ENCODE measurements around the gene APC.

DNA sequence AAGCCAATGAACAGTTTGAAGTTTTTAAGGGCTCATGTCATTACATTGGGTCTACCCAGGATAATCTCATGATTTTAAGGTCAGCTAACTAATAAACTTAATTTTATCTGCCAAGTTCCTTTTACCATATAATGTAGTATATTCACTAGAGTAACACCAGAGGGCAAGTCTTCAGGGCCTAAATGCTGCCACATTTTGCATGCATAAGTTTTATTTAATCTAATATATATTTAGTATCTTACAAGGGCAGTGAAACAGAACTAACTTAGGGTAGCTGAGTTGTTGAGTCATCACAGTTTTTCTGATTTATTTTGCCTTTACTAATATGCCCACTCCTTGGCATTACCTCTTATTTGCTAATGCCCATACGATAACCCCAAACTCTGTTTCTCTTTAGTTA lies 8.1 kb upstream of the APC start:
- no peak for TF ChIP-seq CTCF (IDR thresholded peaks at IDR 0.05)
- no peak for TF ChIP-seq POLR2A (IDR thresholded peaks at IDR 0.05)

Measured in right lobe of liver (tissue), 4 donors.